Liver (tissue), 9 donors: ENCODE results near the gene CERS4. TPM values are rescaled to one million over a fixed set of nuclear protein-coding genes. Genes with fewer than 3 reads are reported as not detected.

Experiments used
- DNase-seq: peaks from one replicate; pipeline ENCODE4 v3.0.0-alpha.2; 2017; ENCODE audit warnings: low spot score
- H3K27ac ChIP-seq, 2 donors: one replicate each; pipeline ENCODE4 v1.7.0; 2013; ENCODE audit warnings: inconsistent platforms in 2 of 2, low read length in 2 of 2, control low read depth in 1 of 2, low read depth in 1 of 2, mild to moderate bottlenecking in 1 of 2
- H3K27me3 ChIP-seq, 4 donors: one replicate each; pipeline versions ENCODE4 v1.6.1 to v1.7.0; 2013; ENCODE audit warnings: low read length in 3 of 4, inconsistent platforms in 1 of 4, mild to moderate bottlenecking in 1 of 4, moderate library complexity in 1 of 4; ENCODE audit not compliant: control insufficient read depth in 4 of 4, insufficient read depth in 4 of 4
- H3K36me3 ChIP-seq, 4 donors: one replicate each; pipeline versions ENCODE4 v1.6.1 to v1.7.0; 2013; ENCODE audit warnings: low read length in 3 of 4, mild to moderate bottlenecking in 3 of 4, low read depth in 1 of 4, moderate library complexity in 1 of 4; ENCODE audit not compliant: control insufficient read depth in 4 of 4, insufficient read depth in 3 of 4
- H3K4me1 ChIP-seq, 4 donors: one replicate each; pipeline versions ENCODE4 v1.6.1 to v1.7.0; 2013; ENCODE audit warnings: low read length in 3 of 4, mild to moderate bottlenecking in 3 of 4, moderate library complexity in 1 of 4; ENCODE audit not compliant: control insufficient read depth in 4 of 4, insufficient read depth in 4 of 4
- H3K4me3 ChIP-seq, 3 donors: one replicate each; pipeline versions ENCODE4 v1.6.1 to v1.7.0; 2013; ENCODE audit warnings: low read length in 3 of 3, control low read depth in 1 of 3, low read depth in 1 of 3, mild to moderate bottlenecking in 1 of 3
- H3K9ac ChIP-seq, 2 donors: one replicate each; pipeline ENCODE4 v1.7.0; 2013; ENCODE audit warnings: low read length in 2 of 2, mild to moderate bottlenecking in 2 of 2, moderate library complexity in 2 of 2, control low read depth in 1 of 2, low read depth in 1 of 2
- H3K9me3 ChIP-seq, 4 donors: one replicate each; pipeline versions ENCODE4 v1.6.1 to v1.7.0; 2013; ENCODE audit warnings: low read length in 3 of 4; ENCODE audit not compliant: control insufficient read depth in 4 of 4
- CTCF ChIP-seq: fragments of 150-350 bp; IDR thresholded peaks from 2 replicates; pipeline ENCODE4 v1.5.1; 2017; ENCODE audit warnings: improper control_type of control experiment, low read depth, low read length; ENCODE audit not compliant: missing input control
- EGR1 ChIP-seq, 2 donors: IDR thresholded peaks; 2 replicates each; pipeline ENCODE4 v1.6.1; 2016 to 2018; ENCODE audit warnings: antibody characterized with exemption in 2 of 2, low read depth in 2 of 2
- FOXA1 ChIP-seq: IDR thresholded peaks from 2 replicates; pipeline ENCODE4 v1.6.1; 2016; ENCODE audit warnings: antibody characterized with exemption
- GABPA ChIP-seq, 2 donors: IDR thresholded peaks in 1 of 2; conservative IDR thresholded peaks in 1 of 2; 2 replicates each; pipeline ENCODE4 v1.6.1; 2016; ENCODE audit warnings: antibody characterized with exemption in 2 of 2, mild to moderate bottlenecking in 1 of 2, moderate library complexity in 1 of 2
- HNF4A ChIP-seq, 2 donors: conservative IDR thresholded peaks; 2 replicates each; pipeline ENCODE4 v1.6.1; 2016; ENCODE audit warnings: antibody characterized with exemption in 2 of 2, mild to moderate bottlenecking in 2 of 2
- HNF4G ChIP-seq: IDR thresholded peaks from 2 replicates; pipeline ENCODE4 v1.6.1; 2016; ENCODE audit warnings: antibody characterized with exemption
- MAX ChIP-seq: IDR thresholded peaks from 2 replicates; pipeline ENCODE4 v1.6.1; 2016; ENCODE audit warnings: antibody characterized with exemption
- NR2F2 ChIP-seq: IDR thresholded peaks from 2 replicates; pipeline ENCODE4 v1.6.1; 2016; ENCODE audit warnings: antibody characterized with exemption
- RXRA ChIP-seq, 2 donors: IDR thresholded peaks; 2 replicates each; pipeline ENCODE4 v1.6.1; 2017 to 2018; ENCODE audit warnings: antibody characterized with exemption in 2 of 2, mild to moderate bottlenecking in 1 of 2
- SP1 ChIP-seq: IDR thresholded peaks from 2 replicates; pipeline ENCODE4 v1.6.1; 2018; ENCODE audit warnings: antibody characterized with exemption, mild to moderate bottlenecking
- TAF1 ChIP-seq: conservative IDR thresholded peaks from 2 replicates; pipeline ENCODE4 v1.6.1; 2016; ENCODE audit warnings: antibody characterized with exemption, mild to moderate bottlenecking
- YY1 ChIP-seq: IDR thresholded peaks from 2 replicates; pipeline ENCODE4 v1.6.1; 2016; ENCODE audit warnings: antibody characterized with exemption, mild to moderate bottlenecking
- ZBTB33 ChIP-seq: IDR thresholded peaks from 2 replicates; pipeline ENCODE4 v1.6.1; 2016; ENCODE audit warnings: antibody characterized with exemption
- WGBS: extraction: QIAGEN DNeasy Blood & Tissue Kit; methylation state at CpG from one replicate; pipeline ENCODE4 v1.1.7; 2013; 5-methylcytosine and 5-hydroxymethylcytosine counted together
- polyA plus RNA-seq, 2 donors: library from polyadenylated mRNA; stranded (reverse) in 1 of 2; unstranded in 1 of 2; fragments of 200-250 nt in 1 of 2; fragments of >200 nt in 1 of 2; fragmentation: Nextera tagmentation in 1 of 2; extraction: Ambion mirVana in 1 of 2; gene quantifications; one replicate each; pipeline versions ENCODE4 v1.2.1 to v1.2.3, GENCODE V29; 2013 to 2015
- total RNA-seq, 2 donors: library from RNA; depleted of rRNA; stranded (reverse); fragments of >200 nt; gene quantifications; one replicate each; pipeline ENCODE4 v1.2.3, GENCODE V29; 2014
- TF ChIP-seq, protein P1 (sequence below): IDR thresholded peaks from 2 replicates; pipeline ENCODE4 v1.6.1; 2016; ENCODE audit warnings: antibody characterized with exemption
- TF ChIP-seq, protein P2 (sequence below): IDR thresholded peaks from 2 replicates; pipeline ENCODE4 v1.6.1; 2016; ENCODE audit warnings: antibody characterized with exemption, mild to moderate bottlenecking
- donor health status: healthy.
- donor health status: healthy.
- donor health status: healthy.
- donor health status: healthy.
- donor health status: healthy.

The CERS4 gene
- total and polyA plus RNA-seq, 4 donors = 42.7 to 65.1 (median 56.4) TPM

GRCh38 chr19:8259922-8260247 lies 50.7 kb downstream of the CERS4 start:
- Histone ChIP-seq H3K27me3 (no peaks in the 10 kb centered on the region), H3K36me3 (peaks cover 3 to 48% (median 18%) of the 10 kb centered on the region in 4 donors), H3K4me1 (no peaks in the 10 kb centered on the region), H3K9ac (no peak overlapping the region), H3K4me3 (no peak overlapping the region), H3K27ac (no peak overlapping the region), H3K9me3 (no peaks in the 10 kb centered on the region)
- 96% methylated on average over 3 of the region's 3 CpGs for WGBS
- DNase-seq = no peak
- TF ChIP-seq NR2F2 = no peak
- TF ChIP-seq YY1 = no peak
- TF ChIP-seq HNF4G = no peak
- no peak for TF ChIP-seq CTCF
- no peak for TF ChIP-seq HNF4A (conservative IDR thresholded peaks at IDR 0.05)

GRCh38 chr19:8261347-8261746 lies 52.2 kb downstream of the CERS4 start:
- TF ChIP-seq FOXA1 = no peak
- TF ChIP-seq EGR1 (IDR thresholded peaks at IDR 0.05; ENCODE audit: low read depth in 2 of 2) = no peak
- TF ChIP-seq MAX = no peak
- TF ChIP-seq ZBTB33 = no peak
- TF ChIP-seq, protein P1, sequence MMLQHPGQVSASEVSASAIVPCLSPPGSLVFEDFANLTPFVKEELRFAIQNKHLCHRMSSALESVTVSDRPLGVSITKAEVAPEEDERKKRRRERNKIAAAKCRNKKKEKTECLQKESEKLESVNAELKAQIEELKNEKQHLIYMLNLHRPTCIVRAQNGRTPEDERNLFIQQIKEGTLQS = no peak
- TF ChIP-seq, protein P2, sequence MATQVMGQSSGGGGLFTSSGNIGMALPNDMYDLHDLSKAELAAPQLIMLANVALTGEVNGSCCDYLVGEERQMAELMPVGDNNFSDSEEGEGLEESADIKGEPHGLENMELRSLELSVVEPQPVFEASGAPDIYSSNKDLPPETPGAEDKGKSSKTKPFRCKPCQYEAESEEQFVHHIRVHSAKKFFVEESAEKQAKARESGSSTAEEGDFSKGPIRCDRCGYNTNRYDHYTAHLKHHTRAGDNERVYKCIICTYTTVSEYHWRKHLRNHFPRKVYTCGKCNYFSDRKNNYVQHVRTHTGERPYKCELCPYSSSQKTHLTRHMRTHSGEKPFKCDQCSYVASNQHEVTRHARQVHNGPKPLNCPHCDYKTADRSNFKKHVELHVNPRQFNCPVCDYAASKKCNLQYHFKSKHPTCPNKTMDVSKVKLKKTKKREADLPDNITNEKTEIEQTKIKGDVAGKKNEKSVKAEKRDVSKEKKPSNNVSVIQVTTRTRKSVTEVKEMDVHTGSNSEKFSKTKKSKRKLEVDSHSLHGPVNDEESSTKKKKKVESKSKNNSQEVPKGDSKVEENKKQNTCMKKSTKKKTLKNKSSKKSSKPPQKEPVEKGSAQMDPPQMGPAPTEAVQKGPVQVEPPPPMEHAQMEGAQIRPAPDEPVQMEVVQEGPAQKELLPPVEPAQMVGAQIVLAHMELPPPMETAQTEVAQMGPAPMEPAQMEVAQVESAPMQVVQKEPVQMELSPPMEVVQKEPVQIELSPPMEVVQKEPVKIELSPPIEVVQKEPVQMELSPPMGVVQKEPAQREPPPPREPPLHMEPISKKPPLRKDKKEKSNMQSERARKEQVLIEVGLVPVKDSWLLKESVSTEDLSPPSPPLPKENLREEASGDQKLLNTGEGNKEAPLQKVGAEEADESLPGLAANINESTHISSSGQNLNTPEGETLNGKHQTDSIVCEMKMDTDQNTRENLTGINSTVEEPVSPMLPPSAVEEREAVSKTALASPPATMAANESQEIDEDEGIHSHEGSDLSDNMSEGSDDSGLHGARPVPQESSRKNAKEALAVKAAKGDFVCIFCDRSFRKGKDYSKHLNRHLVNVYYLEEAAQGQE = no peak
- TF ChIP-seq CTCF = no peak
- TF ChIP-seq NR2F2 = no peak
- no peak for TF ChIP-seq SP1
- TF ChIP-seq RXRA (IDR thresholded peaks at IDR 0.05) = no peak
- no peak for TF ChIP-seq HNF4A (conservative IDR thresholded peaks at IDR 0.05)
- TF ChIP-seq GABPA (IDR thresholded peaks at IDR 0.05 in 1 of 2, conservative IDR thresholded peaks at IDR 0.05 in 1 of 2) = no peak
- no peak for TF ChIP-seq TAF1
- no peak for TF ChIP-seq YY1
- TF ChIP-seq HNF4G = no peak
- DNase-seq = no peak
- Histone ChIP-seq H3K27me3 (no peaks in the 10 kb centered on the region), H3K4me1 (no peaks in the 10 kb centered on the region), H3K9me3 (no peaks in the 10 kb centered on the region), H3K27ac (no peak overlapping the region), H3K9ac (no peak overlapping the region), H3K4me3 (no peak overlapping the region), H3K36me3 (peaks cover 3 to 37% (median 14%) of the 10 kb centered on the region in 4 donors)
- WGBS = 96% methylated on average over 9 of the region's 9 CpGs
